ENCODE data around the gene LPP.
"Not testable (repeated sequence)": the region's sequence is repeated elsewhere in the genome, so short reads cannot be mapped to it uniquely, and the experiment has no call there.

The LPP gene

DNA sequence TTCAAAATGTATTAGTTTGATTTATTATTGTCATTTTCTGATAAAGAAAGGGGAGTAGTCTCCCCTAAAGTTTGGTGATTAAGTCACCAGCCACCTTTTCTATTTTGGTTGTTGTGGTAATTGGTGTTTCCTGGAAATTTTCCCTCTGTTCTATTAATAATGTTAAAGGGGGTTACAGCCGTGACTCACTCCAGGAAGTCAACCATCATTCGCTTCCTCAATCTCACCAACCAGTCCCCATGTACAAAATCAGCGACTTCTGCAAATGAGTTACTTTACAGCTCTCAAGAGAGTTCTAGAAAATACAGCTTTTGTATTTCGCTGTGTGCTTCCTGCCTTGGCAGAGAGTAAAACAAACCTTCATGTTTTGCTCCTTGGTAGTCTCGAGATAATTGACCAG, 285.1 kb downstream of the LPP start:
- H3K27me3 ChIP-seq (replicated peaks; ENCODE audit: control insufficient read depth, insufficient read depth, low read length), result no peaks in the 10 kb centered on the region
- H3K4me3 ChIP-seq (ENCODE audit: low read length), result no peak overlapping the region
- no peaks in the 10 kb centered on the region for H3K9me3 ChIP-seq (ENCODE audit: control insufficient read depth, low read length)
- no peak overlapping the region for H3K9ac ChIP-seq (ENCODE audit: low read length)
- H3K4me1 ChIP-seq (ENCODE audit: control insufficient read depth, insufficient read depth, low read length), result no peaks in the 10 kb centered on the region
- no peak for DNase-seq (ENCODE audit: low read depth)
- no peaks in the 10 kb centered on the region for H3K36me3 ChIP-seq (ENCODE audit: control insufficient read depth, insufficient read depth, low read length, severe bottlenecking)

DNA sequence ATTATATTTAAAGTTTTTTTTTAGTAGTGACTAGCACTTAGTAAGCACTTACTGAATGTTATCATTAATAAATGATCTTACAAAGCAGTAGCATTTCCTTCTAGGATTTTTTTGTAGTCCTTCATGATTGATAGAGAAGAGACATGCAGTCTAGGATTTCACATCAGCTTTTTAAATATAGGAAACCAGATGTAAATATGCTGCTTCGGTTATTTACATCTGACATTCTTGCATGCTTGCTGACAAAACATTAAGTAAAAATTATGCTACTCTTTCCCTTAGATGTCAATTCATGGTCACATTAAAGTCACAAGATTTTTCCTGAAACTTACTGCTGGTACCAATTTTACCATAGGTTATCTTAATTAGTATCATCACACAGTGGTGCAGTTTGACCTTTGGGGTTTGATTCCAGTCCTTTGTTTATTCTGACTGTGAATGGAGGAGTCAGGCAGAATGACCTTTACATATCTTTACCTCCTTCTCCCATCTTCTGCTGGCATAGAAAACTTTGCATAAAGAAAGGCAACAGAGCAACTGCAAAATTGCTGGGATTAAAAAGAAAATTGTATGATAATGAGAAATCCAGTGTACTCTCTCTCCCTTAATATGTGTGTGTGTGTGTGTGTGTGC, 286.5 kb downstream of the LPP start:
- H3K36me3 ChIP-seq (ENCODE audit: control insufficient read depth, insufficient read depth, low read length, severe bottlenecking), result no peaks in the 10 kb centered on the region
- no peaks in the 10 kb centered on the region for H3K27me3 ChIP-seq (replicated peaks; ENCODE audit: control insufficient read depth, insufficient read depth, low read length)
- H3K9me3 ChIP-seq (ENCODE audit: control insufficient read depth, low read length), result no peaks in the 10 kb centered on the region
- H3K9ac ChIP-seq (ENCODE audit: low read length), result no peak overlapping the region
- no peak overlapping the region for H3K4me3 ChIP-seq (ENCODE audit: low read length)
- no peak for DNase-seq (ENCODE audit: low read depth)
- no peaks in the 10 kb centered on the region for H3K4me1 ChIP-seq (ENCODE audit: control insufficient read depth, insufficient read depth, low read length)

DNA sequence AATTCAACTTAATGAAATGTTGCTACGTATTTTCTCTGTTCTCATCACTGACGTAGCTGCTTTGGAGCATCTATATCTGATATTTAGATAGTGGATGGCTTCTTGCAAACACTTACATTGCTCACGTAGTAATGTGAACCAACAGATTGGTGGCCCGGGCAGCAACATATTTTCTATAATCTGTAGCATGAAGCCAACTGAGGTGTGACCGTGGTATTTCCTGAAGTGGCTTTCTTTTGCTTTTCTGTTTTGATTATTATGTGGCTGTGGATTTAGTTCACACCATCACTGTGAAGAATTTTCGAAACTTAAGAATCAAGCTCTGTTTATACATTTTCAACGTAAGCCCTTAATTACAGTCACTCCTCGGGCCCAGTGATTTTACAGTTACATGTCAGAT, 288.5 kb downstream of the LPP start:
- no peak for DNase-seq (ENCODE audit: low read depth)
- Histone ChIP-seq H3K27me3 (replicated peaks; ENCODE audit: control insufficient read depth, insufficient read depth, low read length) (no peaks in the 10 kb centered on the region), H3K36me3 (ENCODE audit: control insufficient read depth, insufficient read depth, low read length, severe bottlenecking) (no peaks in the 10 kb centered on the region), H3K9ac (ENCODE audit: low read length) (no peak overlapping the region), H3K4me1 (ENCODE audit: control insufficient read depth, insufficient read depth, low read length) (no peaks in the 10 kb centered on the region), H3K9me3 (ENCODE audit: control insufficient read depth, low read length) (no peaks in the 10 kb centered on the region), H3K4me3 (ENCODE audit: low read length) (no peak overlapping the region)

DNA sequence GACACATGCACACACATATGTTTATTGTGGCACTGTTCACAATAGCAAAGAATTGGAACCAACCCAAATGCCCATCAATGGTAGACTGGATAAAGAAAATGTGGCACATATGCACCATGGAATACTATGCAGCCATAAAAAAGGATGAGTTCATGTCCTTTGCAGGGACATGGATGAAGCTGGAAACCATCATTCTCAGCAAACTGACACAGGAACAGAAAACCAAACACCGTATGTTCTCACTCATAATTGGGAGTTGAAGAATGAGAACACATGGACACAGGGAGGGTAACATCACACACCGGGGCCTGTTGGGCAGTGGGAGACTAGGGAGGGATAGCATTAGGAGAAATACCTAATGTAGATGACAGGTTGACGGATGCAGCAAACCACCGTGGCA, 291.2 kb downstream of the LPP start:
- DNase-seq (ENCODE audit: low read depth); H3K4me1 ChIP-seq (ENCODE audit: control insufficient read depth, insufficient read depth, low read length); H3K9ac ChIP-seq (ENCODE audit: low read length); H3K9me3 ChIP-seq (ENCODE audit: control insufficient read depth, low read length); H3K4me3 ChIP-seq (ENCODE audit: low read length); H3K27me3 ChIP-seq (replicated peaks; ENCODE audit: control insufficient read depth, insufficient read depth, low read length); H3K36me3 ChIP-seq (ENCODE audit: control insufficient read depth, insufficient read depth, low read length, severe bottlenecking): not testable (repeated sequence)

DNA sequence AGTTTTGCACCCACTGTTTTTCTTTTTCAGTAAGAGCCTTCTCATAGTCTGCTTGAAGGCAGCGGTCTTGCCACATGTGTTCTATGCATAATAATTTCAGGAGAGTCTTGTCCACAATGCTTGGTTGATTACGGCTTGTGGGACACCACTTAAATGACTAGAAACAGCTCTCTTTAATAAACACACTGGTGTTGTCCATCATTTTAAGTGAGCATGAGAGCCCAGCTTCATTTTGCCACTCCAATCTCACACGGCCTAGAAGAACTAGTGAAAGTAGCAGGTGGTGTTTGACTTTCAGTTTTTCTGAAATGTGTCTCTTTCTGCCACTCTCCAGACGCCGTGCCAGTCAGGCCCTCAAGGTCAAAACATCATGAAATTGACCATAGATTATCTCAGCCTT, 292.1 kb downstream of the LPP start:
- Histone ChIP-seq H3K9ac (ENCODE audit: low read length) (no peak overlapping the region), H3K4me3 (ENCODE audit: low read length) (no peak overlapping the region), H3K36me3 (ENCODE audit: control insufficient read depth, insufficient read depth, low read length, severe bottlenecking) (no peaks in the 10 kb centered on the region), H3K4me1 (ENCODE audit: control insufficient read depth, insufficient read depth, low read length) (no peaks in the 10 kb centered on the region), H3K9me3 (ENCODE audit: control insufficient read depth, low read length) (no peaks in the 10 kb centered on the region), H3K27me3 (replicated peaks; ENCODE audit: control insufficient read depth, insufficient read depth, low read length) (no peaks in the 10 kb centered on the region)
- no peak for DNase-seq (ENCODE audit: low read depth)

DNA sequence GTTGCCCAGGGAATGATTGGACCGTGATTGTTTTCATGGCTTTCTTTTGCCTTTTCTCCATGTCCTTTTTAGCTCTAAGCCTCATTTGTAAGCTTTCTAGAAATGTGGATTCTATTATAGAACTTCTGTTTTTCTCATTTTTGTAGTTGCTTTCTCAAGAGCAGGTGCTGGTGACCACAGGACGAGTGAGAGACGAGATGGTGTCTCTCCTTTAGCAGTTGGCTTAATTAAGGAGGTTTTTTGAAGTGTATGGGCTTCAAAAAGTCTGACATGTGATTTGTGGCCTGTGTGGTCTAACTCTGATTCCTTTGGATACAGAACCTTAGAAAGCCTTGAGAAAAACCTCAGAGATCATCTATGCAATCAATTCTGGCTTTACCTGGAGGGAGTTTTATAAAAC, 292.8 kb downstream of the LPP start:
- no peak overlapping the region for H3K9ac ChIP-seq (ENCODE audit: low read length)
- H3K9me3 ChIP-seq (ENCODE audit: control insufficient read depth, low read length), result no peaks in the 10 kb centered on the region
- DNase-seq (ENCODE audit: low read depth), result no peak
- H3K4me3 ChIP-seq (ENCODE audit: low read length), result no peak overlapping the region
- H3K27me3 ChIP-seq (replicated peaks; ENCODE audit: control insufficient read depth, insufficient read depth, low read length), result no peaks in the 10 kb centered on the region
- no peaks in the 10 kb centered on the region for H3K36me3 ChIP-seq (ENCODE audit: control insufficient read depth, insufficient read depth, low read length, severe bottlenecking)
- no peaks in the 10 kb centered on the region for H3K4me1 ChIP-seq (ENCODE audit: control insufficient read depth, insufficient read depth, low read length)

DNA sequence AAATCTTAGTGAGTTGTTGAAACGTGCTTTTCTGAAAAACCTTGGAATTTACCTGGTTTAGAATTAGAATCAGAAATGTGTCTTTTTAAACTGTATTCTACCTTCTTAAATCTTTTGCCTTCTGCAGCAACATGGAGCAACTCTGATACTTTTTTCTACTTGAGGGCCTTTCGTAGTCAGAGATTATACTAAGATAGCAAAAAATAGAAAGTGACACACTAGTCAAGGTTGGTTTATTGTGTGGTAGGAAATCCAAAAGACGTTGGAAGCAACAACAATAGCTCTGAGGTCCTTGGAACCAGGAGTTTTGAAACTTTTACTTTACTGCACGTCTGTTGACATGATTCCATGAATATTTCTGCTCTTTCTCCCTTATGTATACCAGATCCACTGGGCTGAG, 294.9 kb downstream of the LPP start:
- Histone ChIP-seq H3K27me3 (replicated peaks; ENCODE audit: control insufficient read depth, insufficient read depth, low read length) (no peaks in the 10 kb centered on the region), H3K4me1 (ENCODE audit: control insufficient read depth, insufficient read depth, low read length) (no peaks in the 10 kb centered on the region), H3K4me3 (ENCODE audit: low read length) (no peak overlapping the region), H3K9ac (ENCODE audit: low read length) (no peak overlapping the region), H3K36me3 (ENCODE audit: control insufficient read depth, insufficient read depth, low read length, severe bottlenecking) (no peaks in the 10 kb centered on the region), H3K9me3 (ENCODE audit: control insufficient read depth, low read length) (no peaks in the 10 kb centered on the region)
- DNase-seq (ENCODE audit: low read depth), result no peak

DNA sequence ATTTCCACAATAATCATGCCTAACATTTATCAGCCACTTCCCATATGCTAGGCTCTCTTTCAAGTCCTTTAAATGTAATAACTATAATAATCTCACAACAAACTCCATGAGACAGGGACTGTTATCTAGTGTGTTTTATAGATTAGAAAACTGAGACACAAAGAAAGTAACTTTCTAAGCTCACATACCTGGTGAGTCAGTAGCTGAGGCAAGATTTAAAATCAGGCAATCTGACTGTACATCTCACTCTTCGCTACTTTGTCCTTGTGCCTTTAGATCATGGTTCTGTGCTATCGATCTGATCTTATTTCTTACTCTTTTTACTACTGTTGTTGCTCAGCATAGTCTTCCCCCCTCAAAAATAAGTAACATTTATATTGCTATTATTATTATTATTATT, 295.5 kb downstream of the LPP start:
- Histone ChIP-seq H3K9me3 (ENCODE audit: control insufficient read depth, low read length) (no peaks in the 10 kb centered on the region), H3K4me3 (ENCODE audit: low read length) (no peak overlapping the region), H3K27me3 (replicated peaks; ENCODE audit: control insufficient read depth, insufficient read depth, low read length) (no peaks in the 10 kb centered on the region), H3K4me1 (ENCODE audit: control insufficient read depth, insufficient read depth, low read length) (no peaks in the 10 kb centered on the region), H3K9ac (ENCODE audit: low read length) (no peak overlapping the region), H3K36me3 (ENCODE audit: control insufficient read depth, insufficient read depth, low read length, severe bottlenecking) (no peaks in the 10 kb centered on the region)
- DNase-seq (ENCODE audit: low read depth), result no peak

DNA sequence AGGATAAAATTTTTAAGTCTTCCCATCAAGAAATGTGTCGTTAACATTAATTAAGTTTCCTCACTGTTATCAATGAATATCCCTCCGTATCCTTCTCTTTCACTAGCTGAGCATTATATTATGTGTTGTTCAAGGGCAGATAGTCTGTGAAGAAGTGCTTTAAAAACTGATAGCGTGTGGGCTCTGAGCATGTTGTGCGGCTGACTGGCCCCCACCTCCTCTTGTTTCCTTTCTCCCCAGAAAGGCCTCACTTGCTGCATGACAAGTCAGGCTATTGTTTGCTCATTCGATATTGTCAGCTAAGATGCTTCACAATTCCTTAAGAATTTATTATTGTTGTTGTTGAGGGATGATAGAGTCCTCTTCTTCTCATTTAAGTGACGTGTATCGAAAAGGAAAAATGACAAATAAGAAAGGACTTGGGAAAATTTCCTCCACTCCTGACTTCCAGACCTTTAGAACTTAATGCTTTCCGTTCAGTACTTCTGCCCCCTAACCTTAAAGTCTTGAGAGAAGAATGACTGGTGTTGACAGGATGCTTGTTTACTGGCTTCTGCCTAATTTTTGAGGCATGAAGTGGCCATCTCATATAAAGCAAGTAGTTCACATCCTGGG, 298.3 kb downstream of the LPP start:
- Histone ChIP-seq H3K4me1 (ENCODE audit: control insufficient read depth, insufficient read depth, low read length) (no peaks in the 10 kb centered on the region), H3K9me3 (ENCODE audit: control insufficient read depth, low read length) (no peaks in the 10 kb centered on the region), H3K27me3 (replicated peaks; ENCODE audit: control insufficient read depth, insufficient read depth, low read length) (no peaks in the 10 kb centered on the region), H3K4me3 (ENCODE audit: low read length) (no peak overlapping the region), H3K9ac (ENCODE audit: low read length) (no peak overlapping the region), H3K36me3 (ENCODE audit: control insufficient read depth, insufficient read depth, low read length, severe bottlenecking) (no peaks in the 10 kb centered on the region)
- DNase-seq (ENCODE audit: low read depth), result no peak

DNA sequence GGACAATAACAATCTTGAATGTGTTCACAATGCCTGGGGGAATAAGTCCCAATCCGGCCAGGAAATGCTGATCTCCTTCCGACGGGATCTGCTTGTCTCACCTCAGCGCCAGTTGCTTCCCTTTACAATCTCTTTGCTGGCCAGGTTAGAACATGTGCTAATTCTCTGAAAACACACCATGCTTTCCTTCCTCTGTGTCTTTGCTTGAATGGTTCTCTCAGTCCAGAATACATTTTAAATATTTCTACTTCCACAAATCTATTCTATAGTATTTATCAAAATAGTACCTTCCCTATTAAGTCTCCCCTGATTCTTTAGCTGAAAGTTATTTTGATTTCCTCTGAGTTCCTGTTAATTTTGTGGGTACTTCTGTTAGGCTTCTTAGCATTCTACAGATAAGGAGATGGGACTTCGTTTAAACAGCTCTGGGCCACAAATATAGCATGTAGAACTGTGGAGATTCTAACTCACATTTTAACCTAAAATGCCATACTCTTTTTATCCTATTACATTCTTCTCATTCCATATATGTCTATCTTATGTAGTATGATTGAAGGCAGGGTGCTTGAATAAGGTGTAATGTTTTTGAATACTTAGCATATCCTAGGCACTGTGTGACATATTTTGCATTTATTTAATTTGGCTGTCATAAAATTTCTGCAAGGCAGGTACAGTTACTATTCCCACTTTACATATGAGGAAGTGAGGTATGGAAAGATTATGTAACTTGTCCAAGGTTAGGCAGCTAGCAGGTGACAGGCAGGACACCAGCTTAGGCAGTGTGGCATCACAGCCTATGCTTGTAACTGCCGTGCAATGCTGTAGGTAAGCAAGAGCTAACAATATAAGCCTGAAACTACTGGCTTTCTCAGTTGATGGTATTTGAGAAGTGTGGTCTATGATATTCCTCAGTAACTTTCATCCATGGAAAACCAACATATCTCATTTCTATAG, 299.8 kb downstream of the LPP start:
- Histone ChIP-seq H3K9ac (ENCODE audit: low read length) (no peak overlapping the region), H3K9me3 (ENCODE audit: control insufficient read depth, low read length) (no peaks in the 10 kb centered on the region), H3K27me3 (replicated peaks; ENCODE audit: control insufficient read depth, insufficient read depth, low read length) (no peaks in the 10 kb centered on the region), H3K36me3 (ENCODE audit: control insufficient read depth, insufficient read depth, low read length, severe bottlenecking) (no peaks in the 10 kb centered on the region), H3K4me3 (ENCODE audit: low read length) (no peak overlapping the region), H3K4me1 (ENCODE audit: control insufficient read depth, insufficient read depth, low read length) (peaks cover under 1% of the 10 kb centered on the region)
- DNase-seq (ENCODE audit: low read depth), result no peak

DNA sequence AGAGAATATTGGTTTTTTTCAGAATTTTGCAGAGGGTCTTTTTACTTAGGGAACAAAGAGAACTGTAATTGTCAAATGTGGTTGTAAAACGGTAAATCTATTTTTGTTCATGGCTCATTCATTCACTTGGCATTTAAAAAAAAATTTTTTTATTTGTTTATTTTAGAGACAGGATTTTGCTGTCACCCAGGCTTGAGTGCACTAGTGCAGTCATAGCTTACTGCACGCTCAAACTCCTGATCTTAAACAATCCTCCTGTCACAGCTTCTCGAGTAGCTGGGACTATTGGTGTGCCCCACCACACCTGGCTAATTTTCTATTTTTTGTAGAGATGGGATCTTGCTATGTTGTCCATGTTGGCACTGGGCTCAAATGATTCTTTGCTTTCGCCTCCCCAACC, 301.8 kb downstream of the LPP start:
- Histone ChIP-seq H3K9ac (ENCODE audit: low read length) (no peak overlapping the region), H3K36me3 (ENCODE audit: control insufficient read depth, insufficient read depth, low read length, severe bottlenecking) (no peaks in the 10 kb centered on the region), H3K4me1 (ENCODE audit: control insufficient read depth, insufficient read depth, low read length) (peaks cover 7% of the 10 kb centered on the region), H3K4me3 (ENCODE audit: low read length) (no peak overlapping the region), H3K9me3 (ENCODE audit: control insufficient read depth, low read length) (no peaks in the 10 kb centered on the region), H3K27me3 (replicated peaks; ENCODE audit: control insufficient read depth, insufficient read depth, low read length) (no peaks in the 10 kb centered on the region)
- no peak for DNase-seq (ENCODE audit: low read depth)
